GM21825 (cell line): ENCODE measurements around the gene ZNF629.

Experiments
- ATAC-seq: cut with Tn5 transposase; IDR thresholded peaks from one replicate; pipeline ENCODE4 v1.9.1; 2021; ENCODE audit warnings: mild to moderate bottlenecking, moderate library complexity; ENCODE audit not compliant: unreplicated experiment

Gene ZNF629

DNA sequence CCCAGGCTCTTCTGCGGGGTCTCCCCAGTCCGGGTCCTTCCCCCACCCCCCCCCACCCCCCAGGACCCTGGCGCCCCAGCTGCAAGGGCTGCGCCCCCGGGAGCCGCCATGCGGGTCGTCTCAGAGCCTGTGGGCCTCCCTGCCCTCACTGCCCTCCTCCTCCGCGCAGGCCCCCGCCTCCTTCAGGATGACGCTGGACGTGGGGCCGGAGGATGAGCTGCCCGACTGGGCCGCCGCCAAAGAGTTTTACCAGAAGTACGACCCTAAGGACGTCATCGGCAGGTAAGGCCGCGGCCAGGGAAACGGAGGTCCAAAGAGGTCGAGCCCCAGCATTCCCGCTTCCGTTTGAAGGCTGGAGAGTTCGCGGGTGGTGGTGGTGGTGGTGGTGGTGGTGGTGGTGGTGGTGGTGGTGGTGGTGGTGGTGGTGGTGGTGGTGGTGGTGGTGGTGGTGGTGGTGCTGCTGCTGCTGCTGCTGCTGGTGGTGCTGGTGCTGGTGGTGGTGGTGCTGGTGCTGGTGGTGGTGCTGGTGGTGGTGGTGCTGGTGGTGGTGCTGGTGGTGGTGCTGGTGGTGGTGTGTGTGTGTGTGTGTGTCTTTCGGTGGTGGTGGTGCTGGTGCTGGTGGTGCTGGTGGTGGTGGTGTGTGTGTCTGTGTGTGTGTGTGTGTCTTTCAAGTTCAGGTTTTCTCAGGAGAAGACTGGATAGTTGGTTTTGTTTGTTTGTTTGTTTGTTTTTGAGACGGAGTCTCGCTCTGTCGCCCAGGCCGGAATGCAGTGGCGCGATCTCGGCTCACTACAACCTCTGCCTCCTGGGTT lies 38.2 kb downstream of the ZNF629 start:
- ATAC-seq = peak; percentile 17

DNA sequence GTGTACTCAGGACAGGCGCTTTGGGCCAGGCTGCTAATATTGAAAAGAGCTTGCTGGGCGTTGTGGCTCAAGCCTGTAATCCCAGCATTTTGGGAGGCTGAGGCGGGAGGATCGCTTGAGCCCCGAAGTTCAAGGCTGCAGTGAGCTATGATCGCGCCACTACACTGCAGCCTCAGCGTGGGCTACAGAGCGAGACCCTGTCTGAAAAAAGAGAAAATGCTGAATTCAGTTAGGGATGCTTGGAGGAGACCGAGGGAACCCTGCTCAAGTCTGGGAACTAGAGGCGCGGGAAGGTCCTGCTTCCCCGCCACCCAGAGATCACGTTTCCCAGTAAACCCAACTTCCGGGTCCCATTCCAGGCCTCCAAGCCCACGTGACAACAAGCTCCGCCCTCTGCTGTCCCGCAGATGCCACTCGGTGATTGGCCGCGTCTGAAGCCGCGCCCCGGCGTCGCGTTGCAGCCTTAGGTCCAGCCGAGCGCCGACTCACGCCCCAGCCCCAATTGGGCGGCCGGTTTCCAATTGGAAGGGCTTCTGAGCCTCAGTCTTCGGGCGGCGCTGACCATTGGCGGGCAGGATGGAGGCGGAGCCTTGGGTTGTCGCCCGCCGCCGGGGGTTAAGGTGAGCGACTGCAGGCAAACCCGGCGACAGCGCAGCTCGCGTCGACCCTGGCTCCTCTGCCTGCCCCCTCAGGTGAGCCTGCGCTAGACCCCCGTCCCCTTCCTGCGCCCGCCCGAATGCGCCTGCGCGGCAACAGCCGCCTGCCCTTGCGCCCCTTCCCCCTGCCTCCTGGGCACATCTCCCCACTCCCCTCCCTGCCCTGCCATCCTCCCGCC lies 39.0 kb downstream of the ZNF629 start, which contains the start of gene PHKG2:
Gene PHKG2 (plus strand): TSS at position 627 of the 835 bp plus-strand sequence. CDS start 396 bp downstream, outside the sequence.
- ATAC-seq = peak; percentile 92

DNA sequence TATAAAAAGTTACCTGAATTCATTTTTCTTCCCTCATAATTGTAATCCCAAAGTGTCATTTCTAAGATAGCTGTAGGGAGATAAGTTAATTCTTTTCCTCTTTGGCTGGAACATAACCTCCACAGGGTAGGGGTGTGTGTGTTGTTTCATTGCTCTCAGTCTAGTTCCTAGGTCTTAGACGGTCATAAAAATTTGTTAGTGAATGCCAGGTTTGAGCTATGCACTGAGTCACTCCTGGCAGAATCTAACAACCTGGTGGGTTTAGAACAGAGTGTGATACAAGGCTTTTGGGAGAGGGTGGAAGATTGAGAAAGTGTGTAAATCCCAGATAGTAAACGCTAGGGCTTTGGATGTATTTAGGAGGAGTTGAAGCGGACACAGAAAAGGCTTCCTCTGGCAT lies 39.7 kb downstream of the ZNF629 start:
- no peak for ATAC-seq

DNA sequence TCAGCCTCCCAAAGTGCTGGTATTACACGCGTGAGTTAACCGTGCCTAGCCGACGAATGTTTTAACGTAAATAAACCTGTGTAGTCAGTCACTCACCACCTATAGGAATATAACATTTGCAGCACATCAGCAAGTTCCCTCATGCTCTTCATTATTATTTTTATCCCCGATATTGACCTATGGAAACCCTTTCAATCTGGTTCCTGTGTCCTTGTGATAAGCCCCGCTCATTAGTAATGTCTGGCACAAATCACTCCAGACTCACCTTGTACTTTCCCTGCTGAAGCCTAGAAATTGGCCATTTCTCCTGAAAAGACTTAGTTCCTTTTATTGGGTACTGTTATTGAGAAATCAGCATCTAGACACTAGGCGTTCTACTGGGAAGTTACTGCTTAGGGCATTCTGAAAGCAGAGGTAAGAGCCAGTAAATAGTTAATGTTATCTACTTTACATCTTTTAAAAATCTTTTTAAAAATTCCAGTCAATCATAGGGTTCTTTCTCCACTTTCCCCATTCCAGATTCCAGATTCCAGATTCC lies 40.3 kb downstream of the ZNF629 start:
- no peak for ATAC-seq

DNA sequence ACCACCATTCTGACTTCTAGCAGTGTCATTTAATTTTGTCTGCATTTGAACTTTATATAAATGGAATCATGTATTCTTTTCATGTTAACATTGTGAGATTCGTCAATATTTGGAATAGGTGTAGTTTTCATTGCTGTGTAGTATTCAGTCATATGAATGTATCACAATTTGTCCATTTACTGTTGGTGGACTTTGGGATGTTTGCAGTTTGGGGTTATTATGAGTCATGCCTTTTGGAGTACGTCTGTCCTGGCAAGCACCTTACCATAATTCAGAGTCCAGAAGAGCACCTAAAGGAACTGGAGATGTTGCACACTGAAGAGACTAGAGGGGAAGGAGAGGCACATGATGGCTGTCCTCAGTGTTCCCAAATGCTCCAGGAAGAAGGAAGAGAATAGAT lies 41.9 kb downstream of the ZNF629 start:
- ATAC-seq = no peak

DNA sequence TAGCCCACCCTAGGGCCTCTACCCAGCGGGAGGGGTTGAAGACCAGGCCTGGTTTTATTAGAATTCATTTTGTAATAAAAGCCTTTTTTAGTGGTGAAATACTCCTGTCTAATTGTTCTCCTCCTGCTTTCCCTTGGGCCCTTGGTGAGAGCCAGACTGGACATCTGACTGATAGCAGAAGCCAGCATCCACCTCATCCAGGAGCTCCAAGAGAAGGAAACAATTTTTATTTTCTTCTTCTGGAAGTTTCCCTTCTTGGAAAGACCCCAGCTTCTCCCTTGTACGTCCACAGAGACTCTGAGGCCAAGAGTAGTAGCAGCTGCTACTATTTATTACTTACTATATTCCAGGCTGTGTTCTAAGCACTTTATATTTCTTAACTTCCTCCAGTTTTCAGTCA lies 42.8 kb downstream of the ZNF629 start:
- ATAC-seq = no peak

DNA sequence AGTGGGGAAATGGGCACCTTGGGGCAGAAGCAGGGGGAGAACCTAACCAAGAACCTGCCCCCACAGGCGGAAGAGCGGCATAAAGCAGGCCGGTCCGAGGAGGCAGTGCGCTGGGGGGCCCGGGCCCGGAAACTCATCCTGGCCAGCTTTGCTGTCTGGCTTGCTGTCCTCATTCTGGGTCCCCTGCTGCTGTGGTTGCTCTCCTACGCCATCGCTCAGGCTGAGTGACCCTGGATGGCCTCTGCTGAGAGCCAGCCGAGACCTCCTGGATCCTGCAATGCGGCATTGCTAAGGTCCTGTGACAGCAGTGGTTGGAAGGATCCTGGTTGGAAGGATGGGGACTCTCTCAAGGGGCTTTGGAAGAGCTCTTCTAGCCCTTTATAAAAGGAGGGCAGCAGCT lies 43.3 kb downstream of the ZNF629 start:
- ATAC-seq = no peak

DNA sequence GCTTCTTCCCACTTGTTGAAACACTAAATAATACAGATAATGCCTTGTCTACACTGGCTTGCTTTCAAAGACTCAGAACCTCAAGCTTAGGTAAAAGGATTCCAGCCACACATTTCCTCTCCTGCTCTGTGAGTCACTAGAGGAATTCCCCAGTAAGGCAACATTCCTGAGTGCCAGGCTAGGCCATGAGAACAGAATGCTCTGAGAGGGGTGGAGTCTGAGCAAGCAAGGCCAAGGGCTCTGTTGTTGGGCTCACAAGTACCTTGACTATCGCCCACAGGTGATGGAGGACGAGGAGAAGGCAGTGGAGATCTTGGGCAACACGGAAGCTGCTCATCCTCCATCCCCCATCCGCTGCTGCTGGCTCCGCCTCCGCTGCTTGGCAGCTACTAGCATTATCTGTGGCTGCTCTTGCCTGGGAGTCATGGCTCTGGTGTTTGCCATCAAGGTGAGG lies 45.5 kb downstream of the ZNF629 start:
- ATAC-seq = no peak

DNA sequence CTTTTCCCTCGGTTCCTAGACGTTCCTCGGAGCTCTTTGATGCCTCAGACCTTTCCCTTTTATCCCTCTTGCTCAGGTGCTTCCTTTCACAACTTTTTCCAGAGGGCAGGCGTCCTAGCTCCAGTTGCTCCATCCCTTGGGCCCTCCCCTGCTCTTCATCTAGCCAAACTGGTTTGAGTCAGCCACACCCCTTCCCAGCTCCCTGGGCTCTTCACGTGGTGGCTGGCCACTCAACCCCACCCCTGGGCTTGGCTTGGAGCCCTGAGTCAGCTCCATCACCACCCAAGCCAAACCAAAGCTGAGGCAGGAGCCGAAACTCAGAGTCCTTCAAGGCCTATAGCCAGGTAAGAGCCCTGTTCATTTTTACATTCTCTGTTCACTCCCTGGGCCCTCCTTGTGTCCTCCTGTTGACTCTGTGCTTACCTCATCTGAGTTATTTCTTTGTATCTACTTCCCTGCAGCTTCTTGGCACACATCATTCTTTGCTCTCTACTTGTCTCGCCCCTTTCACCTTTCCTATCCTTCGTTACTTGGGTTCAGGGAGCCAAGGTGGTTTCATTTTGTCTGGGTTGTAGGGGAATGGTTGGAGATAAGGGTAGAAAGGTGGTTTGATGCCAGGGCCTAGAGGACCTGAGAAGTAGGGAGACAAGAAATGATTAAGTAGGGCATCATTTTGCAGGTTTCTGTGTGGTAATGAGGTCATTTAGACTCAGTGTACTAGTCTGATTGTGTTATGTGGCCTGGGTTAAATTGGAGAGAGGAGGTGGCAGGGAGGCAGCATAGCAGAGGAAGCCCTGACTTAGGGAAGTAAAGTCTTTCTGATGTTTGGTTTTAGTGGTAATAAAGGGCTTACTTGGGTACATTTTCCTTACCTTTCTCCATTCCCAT lies 46.4 kb downstream of the ZNF629 start:
- ATAC-seq = no peak

DNA sequence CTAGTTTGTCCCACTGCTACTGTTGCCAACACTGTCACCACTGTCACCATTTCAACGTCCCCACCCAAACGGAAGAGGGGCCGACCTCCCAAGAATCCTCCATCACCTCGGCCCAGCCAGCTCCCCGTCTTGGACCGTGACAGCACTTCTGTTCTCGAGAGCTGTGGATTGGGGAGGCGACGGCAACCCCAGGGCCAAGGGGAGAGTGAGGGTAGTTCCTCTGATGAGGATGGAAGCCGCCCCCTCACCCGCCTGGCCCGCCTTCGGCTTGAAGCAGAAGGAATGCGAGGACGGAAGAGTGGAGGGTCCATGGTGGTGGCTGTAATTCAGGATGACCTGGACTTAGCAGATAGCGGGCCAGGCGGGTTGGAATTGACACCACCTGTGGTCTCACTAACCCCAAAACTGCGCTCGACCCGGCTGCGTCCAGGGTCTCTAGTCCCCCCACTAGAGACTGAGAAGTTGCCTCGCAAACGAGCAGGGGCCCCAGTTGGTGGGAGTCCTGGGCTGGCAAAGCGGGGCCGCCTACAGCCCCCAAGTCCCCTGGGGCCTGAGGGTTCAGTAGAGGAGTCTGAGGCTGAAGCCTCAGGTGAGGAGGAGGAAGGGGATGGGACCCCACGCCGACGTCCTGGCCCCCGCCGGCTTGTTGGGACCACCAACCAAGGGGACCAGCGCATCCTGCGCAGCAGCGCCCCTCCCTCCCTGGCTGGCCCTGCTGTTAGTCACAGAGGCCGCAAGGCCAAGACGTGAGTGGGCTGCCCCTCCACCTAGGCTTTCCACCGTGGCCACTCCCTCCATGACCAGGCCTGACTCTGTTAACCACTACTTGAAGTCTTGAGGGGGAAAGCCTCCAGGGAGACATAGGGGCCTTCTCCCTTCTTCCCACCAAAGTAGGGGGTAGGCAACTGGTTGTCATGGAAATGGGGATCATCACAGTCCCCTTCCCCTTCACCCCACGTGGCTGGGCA lies 47.7 kb downstream of the ZNF629 start:
- no peak for ATAC-seq

DNA sequence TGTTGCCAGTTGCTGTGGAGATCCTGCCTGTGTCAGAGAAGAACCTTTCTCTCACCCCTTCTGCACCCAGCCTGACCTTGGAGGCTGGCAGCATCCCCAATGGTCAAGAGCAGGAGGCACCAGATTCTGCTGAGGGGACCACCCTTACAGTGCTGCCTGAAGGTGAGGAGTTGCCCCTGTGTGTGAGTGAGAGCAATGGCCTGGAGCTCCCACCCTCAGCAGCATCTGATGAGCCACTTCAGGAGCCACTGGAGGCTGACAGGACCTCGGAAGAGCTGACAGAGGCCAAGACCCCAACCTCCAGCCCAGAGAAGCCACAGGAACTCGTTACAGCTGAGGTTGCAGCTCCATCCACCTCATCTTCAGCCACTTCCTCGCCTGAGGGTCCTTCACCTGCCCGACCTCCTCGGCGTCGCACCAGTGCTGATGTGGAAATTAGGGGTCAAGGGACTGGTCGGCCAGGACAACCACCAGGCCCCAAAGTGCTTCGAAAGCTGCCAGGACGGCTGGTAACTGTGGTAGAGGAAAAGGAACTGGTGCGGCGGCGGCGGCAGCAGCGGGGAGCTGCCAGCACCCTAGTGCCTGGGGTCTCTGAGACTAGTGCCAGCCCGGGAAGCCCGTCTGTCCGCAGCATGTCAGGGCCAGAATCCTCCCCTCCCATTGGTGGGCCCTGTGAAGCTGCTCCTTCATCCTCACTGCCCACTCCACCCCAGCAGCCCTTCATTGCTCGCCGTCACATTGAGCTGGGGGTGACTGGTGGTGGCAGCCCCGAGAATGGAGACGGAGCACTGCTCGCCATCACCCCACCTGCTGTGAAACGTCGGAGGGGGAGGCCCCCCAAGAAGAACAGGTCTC lies 49.0 kb downstream of the ZNF629 start:
- ATAC-seq = no peak

DNA sequence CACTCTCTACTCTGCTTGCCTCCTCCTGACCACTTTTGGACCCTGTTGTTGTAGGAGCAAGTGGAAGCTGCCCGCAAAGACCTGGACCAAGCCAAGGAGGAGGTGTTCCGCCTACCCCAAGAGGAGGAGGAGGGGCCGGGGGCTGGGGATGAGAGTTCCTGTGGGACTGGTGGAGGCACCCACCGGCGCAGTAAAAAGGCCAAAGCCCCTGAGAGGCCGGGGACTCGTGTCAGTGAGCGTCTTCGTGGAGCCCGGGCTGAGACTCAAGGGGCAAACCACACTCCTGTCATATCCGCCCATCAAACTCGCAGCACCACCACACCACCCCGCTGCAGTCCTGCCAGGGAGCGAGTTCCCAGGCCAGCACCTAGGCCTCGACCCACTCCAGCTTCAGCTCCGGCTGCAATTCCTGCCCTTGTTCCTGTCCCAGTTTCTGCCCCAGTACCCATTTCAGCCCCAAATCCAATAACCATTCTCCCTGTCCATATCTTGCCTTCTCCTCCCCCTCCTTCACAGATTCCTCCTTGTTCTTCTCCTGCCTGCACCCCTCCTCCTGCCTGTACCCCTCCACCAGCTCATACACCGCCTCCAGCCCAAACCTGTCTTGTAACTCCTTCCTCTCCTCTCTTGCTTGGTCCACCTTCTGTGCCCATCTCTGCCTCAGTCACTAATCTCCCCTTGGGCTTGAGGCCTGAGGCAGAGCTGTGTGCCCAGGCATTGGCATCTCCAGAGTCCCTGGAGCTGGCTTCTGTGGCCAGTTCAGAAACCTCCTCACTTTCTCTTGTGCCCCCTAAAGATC lies 49.8 kb downstream of the ZNF629 start:
- ATAC-seq = no peak

DNA sequence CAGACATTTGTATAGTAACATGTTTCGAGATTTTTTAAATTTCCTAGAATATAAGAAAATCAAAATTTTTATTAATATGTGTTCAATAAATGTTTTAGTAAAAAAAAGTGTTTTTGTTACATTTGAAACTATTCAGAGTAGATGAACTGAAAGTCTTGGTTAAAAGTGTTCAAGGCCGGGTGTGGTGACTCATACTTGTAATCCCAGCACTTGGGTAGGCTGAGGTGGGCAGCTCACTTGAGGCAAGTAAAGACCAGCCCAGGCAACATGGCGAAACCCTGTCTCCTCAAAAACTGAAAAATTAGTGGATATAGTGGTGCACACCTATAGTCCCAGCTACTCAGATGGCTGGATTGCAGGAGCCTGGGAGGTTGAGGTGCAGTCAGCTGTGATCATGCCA lies 55.6 kb downstream of the ZNF629 start:
- no peak for ATAC-seq

DNA sequence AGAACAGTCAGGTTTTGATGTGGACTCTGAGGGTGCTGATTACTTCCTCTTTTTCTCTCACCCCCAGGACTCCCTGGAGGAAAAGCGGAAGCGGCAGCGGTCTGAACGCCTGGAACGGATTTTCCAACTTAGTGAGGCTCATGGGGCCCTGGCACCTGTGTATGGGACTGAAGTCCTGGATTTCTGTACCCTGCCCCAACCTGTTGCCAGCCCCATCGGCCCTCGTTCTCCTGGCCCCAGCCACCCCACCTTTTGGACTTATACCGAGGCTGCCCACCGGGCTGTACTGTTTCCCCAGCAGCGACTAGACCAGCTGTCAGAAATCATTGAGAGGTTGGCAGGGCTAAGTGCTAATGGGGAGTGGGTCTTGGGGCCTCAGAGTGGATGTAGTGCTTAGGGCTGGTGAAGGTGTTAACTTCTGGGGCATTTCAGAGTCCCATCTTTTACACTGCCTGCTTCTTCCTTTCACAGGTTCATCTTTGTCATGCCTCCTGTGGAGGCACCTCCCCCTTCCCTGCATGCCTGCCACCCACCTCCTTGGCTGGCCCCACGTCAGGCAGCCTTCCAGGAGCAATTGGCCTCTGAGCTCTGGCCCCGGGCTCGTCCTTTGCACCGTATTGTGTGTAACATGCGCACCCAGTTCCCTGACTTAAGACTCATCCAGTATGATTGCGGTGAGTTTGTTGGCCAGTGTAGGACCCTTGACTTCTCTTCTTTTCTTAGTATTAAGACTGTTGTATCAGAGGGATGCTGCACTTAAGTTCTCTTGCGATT lies 57.9 kb downstream of the ZNF629 start:
- ATAC-seq = no peak
